Measurements from ENCODE around the gene PHACTR1.

Gene PHACTR1

DNA sequence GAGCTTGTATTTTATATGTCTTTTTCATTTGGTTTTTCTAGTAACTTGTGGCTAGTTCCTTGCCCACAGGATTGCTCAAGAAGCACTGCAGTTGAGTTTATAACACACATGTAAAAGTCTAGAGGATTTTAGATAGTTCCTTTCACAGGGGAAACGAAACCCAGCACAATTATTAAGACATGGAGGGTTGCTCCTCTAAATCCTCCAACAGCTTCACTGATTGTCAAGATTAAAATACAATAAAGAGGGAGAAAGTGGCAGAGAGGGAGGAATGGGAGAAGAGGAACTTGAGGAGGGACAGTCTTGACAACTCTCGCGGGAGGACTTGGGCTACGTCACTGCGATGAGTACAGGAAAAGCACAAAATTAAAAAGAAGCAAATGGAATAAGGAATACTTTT, 621.5 kb downstream of the PHACTR1 start:
- no peak for DNase-seq

Data from NCI-H2029 treated with DMSO at 0.1 percent for 48 hours (cell line).